ENCODE data around the gene DAPK2.

Gene DAPK2

DNA sequence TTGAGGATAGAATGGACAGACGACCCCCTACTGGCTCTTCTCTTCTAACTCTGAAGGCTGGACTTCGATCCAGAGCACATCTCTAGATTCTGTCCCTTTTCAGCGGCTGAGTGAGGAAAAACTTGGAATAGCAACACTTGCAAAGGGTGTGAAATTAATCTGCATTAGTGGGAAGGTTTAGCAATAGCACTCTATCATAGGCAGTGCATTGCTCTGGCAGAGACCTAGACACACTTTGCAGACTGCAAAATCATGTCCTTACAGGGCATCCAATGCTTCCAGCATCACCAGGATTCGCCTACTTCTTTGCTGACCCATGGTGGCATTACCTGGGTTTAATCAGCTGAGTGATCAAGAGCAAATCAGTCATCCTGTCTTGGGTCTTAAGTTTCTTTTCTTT is 43.1 kb downstream of the DAPK2 start:
- TF ChIP-seq, protein P1, sequence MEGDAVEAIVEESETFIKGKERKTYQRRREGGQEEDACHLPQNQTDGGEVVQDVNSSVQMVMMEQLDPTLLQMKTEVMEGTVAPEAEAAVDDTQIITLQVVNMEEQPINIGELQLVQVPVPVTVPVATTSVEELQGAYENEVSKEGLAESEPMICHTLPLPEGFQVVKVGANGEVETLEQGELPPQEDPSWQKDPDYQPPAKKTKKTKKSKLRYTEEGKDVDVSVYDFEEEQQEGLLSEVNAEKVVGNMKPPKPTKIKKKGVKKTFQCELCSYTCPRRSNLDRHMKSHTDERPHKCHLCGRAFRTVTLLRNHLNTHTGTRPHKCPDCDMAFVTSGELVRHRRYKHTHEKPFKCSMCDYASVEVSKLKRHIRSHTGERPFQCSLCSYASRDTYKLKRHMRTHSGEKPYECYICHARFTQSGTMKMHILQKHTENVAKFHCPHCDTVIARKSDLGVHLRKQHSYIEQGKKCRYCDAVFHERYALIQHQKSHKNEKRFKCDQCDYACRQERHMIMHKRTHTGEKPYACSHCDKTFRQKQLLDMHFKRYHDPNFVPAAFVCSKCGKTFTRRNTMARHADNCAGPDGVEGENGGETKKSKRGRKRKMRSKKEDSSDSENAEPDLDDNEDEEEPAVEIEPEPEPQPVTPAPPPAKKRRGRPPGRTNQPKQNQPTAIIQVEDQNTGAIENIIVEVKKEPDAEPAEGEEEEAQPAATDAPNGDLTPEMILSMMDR (IDR thresholded peaks at IDR 0.05; ENCODE audit: insufficient read depth, missing control alignments), result no peak
- DNase-seq (ENCODE audit: insufficient read length, low spot score) (no peak), FAIRE-seq (no peak)

DNA sequence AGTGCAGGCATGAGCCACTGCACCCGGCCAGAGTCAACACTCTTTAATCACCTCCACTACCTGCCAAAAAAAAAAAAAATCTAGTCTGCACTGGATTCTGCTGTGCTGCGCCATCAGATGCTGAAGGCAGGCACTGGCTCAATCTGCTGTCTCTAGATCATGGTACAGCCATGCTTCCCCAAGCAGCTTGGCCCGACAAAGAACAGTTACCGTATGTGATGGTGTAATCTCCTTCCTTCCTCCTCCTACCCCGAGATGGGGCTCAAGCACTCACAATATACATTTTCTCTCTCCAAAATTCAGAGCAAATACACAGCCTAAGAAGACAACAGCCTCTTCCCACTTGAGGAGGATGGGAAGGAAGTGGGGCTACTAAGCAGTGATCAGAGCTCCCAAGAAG is 45.1 kb downstream of the DAPK2 start:
- TF ChIP-seq, protein P1 (IDR thresholded peaks at IDR 0.05; ENCODE audit: insufficient read depth, missing control alignments), result no peak
- DNase-seq (ENCODE audit: insufficient read length, low spot score) (no peak), FAIRE-seq (no peak)

DNA sequence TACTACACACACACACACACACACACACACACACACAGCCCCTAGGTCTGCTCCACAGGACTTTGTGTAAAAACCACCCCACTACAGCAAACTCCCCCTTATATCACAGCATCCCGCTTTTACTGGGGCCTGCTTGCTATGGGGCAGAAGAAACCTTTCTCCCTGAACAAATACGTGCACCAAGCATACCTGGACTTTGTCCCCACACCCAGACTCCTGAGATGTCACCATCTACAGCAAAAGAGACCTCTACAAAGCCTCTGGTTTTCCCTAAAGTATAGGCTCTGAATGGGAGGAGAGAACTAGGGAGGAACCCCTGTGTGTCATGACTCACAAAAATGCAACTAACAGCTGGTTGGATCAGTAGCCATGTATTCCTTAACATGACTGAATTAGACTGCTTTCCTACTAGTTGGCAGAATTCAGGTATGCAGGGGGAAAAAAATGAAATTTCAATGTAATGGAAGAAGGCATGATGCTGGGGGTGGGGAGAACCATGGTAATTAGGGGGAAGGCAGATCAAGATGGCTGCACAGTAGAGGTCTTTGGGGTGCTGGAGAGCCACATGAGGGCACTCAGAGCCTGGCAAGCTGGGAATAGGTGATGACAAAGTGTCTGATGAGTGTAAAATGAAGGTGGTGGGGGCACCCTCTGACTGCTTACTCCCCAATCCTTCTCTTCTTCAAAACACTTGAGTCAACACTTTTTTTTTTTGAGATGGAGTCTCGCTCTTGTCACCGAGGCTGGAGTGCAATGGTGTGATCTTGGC is 45.9 kb downstream of the DAPK2 start:
- TF ChIP-seq, protein P1 (IDR thresholded peaks at IDR 0.05; ENCODE audit: insufficient read depth, missing control alignments), result no peak
- no peak for FAIRE-seq
- no peak for DNase-seq (ENCODE audit: insufficient read length, low spot score)

DNA sequence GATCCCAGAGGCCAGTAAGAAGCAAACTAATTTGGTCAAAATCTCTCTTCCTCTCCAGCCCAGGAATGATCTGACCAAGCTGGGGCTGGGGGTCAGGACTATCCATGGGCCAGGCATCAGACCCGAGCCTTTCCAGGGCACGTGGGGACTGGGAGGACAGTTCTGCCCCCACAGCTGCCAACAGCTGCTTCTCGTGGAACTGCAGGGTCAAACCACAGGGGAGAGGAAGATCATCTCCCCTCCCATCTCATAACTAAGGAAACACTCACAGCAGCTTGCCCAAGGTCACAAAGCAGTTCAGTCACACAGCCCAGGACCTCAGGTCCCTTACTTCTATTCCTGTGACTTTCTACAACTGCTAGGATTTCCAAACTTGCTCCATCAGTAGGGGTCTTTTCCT is 47.1 kb downstream of the DAPK2 start:
- TF ChIP-seq, protein P1 (IDR thresholded peaks at IDR 0.05; ENCODE audit: insufficient read depth, missing control alignments), result no peak
- DNase-seq (ENCODE audit: insufficient read length, low spot score) (no peak), FAIRE-seq (no peak)

DNA sequence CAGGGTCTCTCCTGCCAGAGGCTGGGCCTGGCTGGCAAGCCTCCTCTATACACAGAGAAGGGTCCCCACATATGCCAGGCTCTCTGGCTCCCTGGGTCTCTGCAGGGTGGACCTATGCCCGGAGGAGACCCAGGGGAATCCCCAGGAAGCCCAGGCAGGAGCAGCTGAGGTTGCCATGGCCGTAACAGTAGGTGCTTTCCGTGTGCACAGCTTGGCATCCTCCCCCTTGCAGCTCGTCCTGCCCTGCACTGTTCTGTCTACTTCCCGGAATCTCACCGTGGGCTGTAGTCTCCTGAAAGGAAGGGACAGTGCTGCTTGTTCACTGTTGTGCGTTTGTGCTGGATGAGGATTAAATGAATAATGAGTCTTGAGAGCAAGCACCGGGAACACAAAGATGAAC is 47.8 kb downstream of the DAPK2 start:
- DNase-seq (ENCODE audit: insufficient read length, low spot score), result no peak
- TF ChIP-seq, protein P1 (IDR thresholded peaks at IDR 0.05; ENCODE audit: insufficient read depth, missing control alignments), result no peak
- no peak for FAIRE-seq

DNA sequence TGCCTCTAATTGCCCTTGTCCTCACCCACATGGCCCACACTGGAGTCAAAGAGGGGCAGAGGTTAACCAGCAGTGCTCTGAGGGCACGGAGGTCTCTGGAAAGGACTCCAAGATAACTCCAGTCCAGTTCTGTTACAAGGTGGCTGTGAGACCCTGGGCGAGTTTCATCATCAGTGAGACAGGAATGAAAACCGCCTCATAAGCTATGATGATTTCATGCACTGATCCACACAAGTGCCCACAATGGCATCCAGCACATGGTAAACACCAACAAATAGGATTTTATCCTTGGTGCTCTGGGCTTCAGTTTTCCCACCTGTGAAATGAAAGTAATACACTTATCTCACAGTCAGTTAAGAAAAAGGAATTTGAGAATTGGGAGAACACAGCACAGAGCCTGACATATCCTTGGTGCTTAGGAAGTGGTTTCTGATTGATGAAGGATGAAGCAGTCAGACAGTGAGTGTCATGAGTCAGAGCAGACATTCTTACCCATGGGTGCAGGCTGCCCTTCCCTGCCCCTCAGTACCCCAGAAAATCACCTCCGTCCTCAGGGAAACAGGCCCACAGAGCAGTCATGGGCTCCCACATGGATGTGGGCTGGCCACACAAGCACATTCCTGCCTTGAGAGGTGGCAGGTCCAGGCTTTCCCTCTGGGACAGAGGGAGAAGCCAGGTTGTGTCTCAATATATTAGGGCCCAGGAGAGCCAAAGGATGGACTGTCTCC is 48.4 kb downstream of the DAPK2 start:
- no peak for DNase-seq (ENCODE audit: insufficient read length, low spot score)
- TF ChIP-seq, protein P1 (IDR thresholded peaks at IDR 0.05; ENCODE audit: insufficient read depth, missing control alignments), result no peak
- no peak for FAIRE-seq
